Thyroid gland (tissue), 4 donors: ENCODE data around the gene CLIC3.

Experiments
- POLR2A ChIP-seq, 2 donors: fragments of 450-650 bp; IDR thresholded peaks; one replicate each; pipeline ENCODE4 v1.6.1; 2017; ENCODE audit warnings: antibody characterized with exemption in 2 of 2, mild to moderate bottlenecking in 2 of 2, moderate library complexity in 1 of 2
- TF ChIP-seq, protein P1 (sequence below), 6 experiments: fragments of 200-600 bp in 3 of 6; fragments of 450-650 bp in 3 of 6; sonication (generic) in 3 of 6; IDR thresholded peaks; one replicate each; pipeline ENCODE4 v1.5.1; 2016 to 2019; ENCODE audit warnings: antibody characterized with exemption in 6 of 6, mild to moderate bottlenecking in 2 of 6, inconsistent platforms in 1 of 6, moderate library complexity in 1 of 6

DNA sequence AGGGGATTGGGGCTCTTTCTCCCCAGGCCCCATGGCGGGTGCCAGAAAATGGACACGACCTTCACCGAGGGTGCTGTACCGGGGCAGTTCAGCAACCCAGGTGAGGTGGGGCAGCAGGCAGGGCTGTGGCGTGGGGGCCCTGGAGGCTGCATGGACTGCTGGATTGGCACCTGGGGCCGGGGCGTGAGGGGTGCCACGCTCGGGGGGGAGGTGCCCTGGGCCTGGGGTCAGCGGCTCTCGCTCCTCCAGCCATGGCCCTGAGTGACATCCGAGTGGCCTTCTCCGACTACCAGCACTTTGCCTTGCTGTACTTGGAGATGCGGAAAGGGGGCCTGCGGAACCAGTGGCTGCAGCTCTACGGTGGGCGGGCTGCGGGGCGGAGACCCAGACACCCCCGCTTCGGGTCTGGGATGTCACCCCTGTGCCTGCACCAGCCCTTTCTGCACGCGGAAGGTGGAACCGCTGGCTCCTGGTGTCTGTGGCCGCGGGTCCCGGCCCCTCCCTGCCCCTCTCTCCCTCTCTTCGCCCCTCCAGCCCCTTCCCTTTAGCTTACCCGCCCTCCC is 11.8 kb downstream of the CLIC3 start:
- TF ChIP-seq POLR2A (IDR thresholded peaks at IDR 0.05): no peak
- TF ChIP-seq, protein P1, sequence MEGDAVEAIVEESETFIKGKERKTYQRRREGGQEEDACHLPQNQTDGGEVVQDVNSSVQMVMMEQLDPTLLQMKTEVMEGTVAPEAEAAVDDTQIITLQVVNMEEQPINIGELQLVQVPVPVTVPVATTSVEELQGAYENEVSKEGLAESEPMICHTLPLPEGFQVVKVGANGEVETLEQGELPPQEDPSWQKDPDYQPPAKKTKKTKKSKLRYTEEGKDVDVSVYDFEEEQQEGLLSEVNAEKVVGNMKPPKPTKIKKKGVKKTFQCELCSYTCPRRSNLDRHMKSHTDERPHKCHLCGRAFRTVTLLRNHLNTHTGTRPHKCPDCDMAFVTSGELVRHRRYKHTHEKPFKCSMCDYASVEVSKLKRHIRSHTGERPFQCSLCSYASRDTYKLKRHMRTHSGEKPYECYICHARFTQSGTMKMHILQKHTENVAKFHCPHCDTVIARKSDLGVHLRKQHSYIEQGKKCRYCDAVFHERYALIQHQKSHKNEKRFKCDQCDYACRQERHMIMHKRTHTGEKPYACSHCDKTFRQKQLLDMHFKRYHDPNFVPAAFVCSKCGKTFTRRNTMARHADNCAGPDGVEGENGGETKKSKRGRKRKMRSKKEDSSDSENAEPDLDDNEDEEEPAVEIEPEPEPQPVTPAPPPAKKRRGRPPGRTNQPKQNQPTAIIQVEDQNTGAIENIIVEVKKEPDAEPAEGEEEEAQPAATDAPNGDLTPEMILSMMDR (IDR thresholded peaks at IDR 0.05): no peak
